Effector CD4-positive, alpha-beta T cell (primary cell): ENCODE results near the gene DPH1.

Experiments used
- DNase-seq: peaks from one replicate; pipeline ENCODE4 v3.0.0-alpha.2; 2020

Gene DPH1

GRCh38 chr17:2062571-2063183, 32.7 kb downstream of the DPH1 start:
- no peak for DNase-seq

DNA sequence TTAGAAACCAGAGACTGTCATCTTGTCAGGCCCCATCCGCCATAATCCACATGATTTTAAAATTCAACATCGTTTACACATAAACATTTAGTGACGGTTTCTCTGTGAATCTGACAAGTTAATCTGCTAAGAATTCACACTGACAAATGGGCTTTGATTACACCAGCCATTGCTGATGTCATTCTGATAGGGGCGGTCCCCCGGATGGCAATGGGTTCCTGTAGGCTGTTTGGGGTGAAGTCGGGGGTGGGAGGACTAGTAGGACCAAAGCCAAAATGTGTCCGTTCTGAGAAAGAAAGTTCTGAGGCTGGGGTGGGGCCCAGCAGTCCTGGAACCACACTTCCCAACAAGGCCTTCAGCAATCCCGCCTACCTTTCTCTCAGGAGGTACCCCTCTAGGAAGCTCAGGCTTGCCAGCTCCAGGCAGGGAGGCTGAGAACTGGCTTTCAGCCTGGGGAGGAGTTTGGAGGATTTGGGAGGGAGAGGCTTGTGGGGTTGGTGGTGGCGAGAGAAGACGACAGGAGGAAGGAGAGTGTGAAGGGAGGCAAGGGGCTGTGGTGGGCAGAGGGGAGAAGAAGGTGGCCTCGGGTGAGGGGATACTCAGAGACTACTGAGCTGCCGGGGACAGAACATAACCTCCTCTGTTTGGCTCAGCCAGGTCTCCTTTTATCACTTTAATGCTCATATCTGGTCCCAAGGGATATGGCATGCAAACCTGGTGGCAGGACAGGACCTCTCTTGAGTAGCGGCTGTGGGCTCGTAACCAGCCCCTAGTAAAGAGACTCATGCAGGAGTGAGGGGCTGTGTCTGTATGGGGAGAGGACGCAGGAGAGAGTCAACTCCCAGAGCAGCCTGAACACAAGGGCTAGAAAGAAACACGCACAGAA, 33.6 kb downstream of the DPH1 start:
- DNase-seq: no peak

GRCh38 chr17:2064147-2064489, 34.2 kb downstream of the DPH1 start:
- DNase-seq: no peak

GRCh38 chr17:2064520-2064971, 34.6 kb downstream of the DPH1 start:
- DNase-seq: no peak

- no peak for DNase-seq
Observed at GRCh38 chr17:2064980-2065785, 35.2 kb downstream of the DPH1 start.

GRCh38 chr17:2065949-2066400, 36.0 kb downstream of the DPH1 start:
- no peak for DNase-seq

GRCh38 chr17:2067048-2067561, 37.2 kb downstream of the DPH1 start:
- no peak for DNase-seq

- no peak for DNase-seq
Observed at GRCh38 chr17:2067608-2068024, 37.7 kb downstream of the DPH1 start.

DNA sequence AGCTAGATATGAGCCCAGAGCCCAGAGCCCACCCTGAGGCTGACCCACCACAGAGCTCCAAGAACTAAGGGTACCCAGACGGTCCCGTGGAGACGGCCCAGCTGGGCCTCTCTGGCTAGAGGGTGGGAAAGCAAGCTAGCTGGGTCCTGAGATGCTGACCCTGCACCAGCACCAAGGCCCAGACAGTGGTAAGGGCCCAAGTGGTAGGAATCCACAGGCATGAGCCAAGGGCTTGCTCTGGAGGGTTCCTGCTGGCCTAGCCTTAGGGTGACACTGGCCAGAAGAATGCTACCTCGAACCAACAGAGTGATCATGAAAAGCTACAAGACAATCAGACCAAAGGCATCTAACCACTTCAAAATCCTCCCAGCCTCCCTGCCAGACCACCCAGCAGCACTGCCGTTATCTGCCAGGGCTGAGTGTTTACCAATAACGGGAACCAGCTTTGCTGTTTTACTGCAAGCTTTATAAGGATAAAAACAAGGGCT, 38.1 kb downstream of the DPH1 start:
- no peak for DNase-seq

DNA sequence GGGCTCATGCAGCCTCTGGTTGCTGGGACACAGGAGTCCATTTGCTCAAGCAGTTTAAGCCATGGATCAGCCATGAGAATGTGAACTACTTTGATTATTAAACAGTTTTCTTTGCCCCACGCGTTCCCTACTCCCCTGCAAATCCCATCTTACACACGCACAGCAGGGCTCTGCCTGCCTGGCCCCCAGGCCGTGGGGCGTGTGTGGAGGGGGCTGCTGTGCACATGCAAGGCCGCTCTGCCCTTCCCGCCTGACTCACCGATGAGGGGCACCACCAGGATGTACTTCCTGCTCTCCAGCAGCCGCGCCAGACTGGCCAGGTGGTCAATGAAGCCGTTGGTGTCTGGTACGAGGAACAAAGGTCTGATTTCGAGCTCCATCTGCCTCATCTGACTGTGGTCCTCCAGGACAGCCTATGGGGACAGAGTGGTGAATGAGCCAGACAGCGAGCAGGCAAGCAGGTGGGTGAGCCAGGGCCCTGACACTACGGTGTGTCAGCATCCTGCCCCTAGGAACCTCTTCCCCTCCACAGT, 38.6 kb downstream of the DPH1 start:
- DNase-seq: no peak

GRCh38 chr17:2070241-2071023, 40.5 kb downstream of the DPH1 start:
- no peak for DNase-seq

DNA sequence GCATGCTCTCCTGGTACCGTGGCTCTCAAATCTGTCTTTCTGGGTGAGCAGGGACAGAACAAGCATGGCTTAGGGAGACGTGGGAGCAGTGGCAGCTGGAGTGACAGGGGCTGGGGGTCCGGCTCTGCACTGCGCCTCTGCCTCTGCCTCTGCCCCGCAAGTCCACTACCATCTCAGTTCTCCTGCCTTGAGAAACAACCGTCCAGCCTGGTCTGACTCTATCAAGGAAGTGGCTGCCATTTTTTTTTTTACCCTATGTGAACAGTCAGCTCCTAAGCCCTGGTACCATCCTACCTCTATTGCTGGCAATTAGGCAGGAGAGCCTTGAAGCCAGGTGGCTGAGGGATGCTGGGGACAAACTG, 41.1 kb downstream of the DPH1 start:
- DNase-seq: no peak

DNA sequence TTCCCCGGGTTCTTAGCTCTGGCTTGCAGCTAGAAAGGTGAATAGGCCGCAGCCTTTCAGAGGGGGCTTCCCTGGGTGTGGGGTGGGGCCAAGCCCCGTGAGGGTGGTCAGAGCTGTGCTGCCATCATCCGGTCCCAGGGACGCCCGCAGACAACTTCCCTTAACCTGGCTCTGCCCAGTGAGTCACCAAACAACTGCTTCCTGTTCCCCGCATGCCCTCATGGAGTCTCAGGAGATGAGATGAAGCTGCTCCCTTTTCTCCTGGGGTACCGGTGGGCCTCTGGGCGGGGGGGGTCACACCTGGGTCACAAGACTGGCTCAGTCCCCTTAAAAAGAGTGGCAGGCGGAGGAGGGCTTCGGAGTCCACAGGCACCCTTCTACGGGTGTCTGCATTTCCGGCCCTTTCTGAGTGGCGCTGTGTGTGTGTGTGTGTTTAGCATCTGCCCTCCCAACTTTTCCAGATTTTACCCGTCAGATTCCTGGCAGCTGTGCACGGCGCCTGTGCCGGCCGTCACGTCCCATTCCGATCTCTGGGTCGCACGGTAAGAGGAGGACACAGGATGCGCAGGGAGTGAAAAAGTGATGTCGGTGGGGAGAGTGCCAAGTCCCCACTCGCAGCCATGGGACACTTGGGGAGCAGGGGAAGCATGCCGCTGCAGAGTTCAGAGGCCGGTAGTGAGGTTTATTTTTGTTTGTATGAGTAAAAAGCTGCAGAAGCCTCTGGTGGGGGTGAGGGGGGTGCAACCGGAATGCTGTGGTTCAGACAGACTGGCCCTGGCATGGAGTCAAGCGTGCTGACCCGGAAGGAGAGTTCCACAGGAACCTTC, 41.7 kb downstream of the DPH1 start:
- no peak for DNase-seq

GRCh38 chr17:2074919-2075318, 45.0 kb downstream of the DPH1 start:
- no peak for DNase-seq

DNA sequence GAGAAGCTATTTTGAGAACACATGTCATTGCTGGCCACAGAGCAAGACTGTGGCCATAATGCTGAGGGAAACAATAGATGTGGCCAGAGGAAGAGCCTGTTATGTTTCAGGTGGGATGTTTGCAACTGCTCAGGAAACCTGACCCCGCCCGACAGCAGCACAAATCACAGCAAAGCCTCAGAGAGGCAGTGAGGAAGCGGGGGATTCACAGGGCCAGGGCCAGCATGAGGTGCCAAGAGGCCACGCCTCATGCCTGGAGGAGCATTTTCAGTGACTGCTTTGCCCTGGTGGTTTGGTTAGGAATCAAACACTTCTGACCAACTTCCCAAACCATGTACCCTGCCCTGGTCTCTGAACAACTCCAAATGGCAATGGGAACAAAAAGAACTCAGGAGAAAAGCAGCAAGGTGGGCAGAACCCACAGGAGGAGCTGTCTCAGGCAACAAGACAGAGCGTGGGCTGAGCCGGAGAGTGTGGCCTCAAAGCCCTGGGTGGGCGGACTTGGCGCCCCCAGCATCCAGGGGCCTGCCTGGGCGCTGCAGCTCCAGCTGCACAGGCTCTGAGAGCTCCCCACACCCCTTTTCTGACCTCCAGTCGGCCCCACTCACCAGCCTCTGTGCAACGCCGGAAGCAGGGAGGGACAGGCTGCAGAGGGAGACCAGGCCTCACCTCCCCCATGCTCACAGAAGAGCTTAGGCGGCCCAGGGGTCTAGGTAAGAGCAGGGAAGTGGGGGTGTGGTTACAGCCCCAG, 45.6 kb downstream of the DPH1 start:
- no peak for DNase-seq

GRCh38 chr17:2076087-2076984, 46.4 kb downstream of the DPH1 start:
- DNase-seq: no peak

DNA sequence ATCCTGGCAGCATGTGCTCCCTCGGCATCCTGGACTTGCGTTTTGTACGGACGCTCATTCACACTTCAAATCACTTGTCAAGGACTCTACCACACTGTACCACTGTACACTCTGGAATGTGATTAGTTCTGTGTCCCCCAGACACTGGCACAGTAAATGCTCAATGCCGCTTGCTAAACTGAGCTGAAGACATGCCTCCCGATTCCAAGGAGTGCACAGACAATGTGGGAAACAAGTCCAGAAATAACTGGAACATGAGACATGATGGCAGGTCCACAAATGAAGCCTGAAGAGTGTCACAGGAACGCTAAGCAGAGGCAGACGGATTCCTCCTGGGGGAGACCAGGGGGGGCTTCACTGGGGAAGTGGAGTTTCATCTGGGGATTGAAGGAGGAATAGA, 47.1 kb downstream of the DPH1 start:
- no peak for DNase-seq

- no peak for DNase-seq
Observed at GRCh38 chr17:2081564-2081963, 51.6 kb downstream of the DPH1 start.
